CD1c-positive myeloid dendritic cell (primary cell): ENCODE measurements around the gene RFFL.

Source experiments
- DNase-seq: peaks from one replicate; pipeline ENCODE4 v3.0.0-alpha.2; 2016; ENCODE audit errors: extremely low spot score

RFFL gene

GRCh38 chr17:34974794-34975785 lies 88.4 kb downstream of the RFFL start:
- no peak for DNase-seq

GRCh38 chr17:34974179-34974578 lies 89.3 kb downstream of the RFFL start:
- DNase-seq, result no peak

GRCh38 chr17:34961093-34961911 lies 102.2 kb downstream of the RFFL start, which contains the start of the genes CCT6B and ZNF830:
TSS of gene CCT6B (minus strand) at chr17:34961460. CDS start at chr17:34961393, 67 bp downstream.
TSS of gene ZNF830 (plus strand) at chr17:34961540. CDS start at chr17:34961567, 27 bp downstream.
- DNase-seq, result peak; percentile 98

GRCh38 chr17:34958438-34958837 lies 105.1 kb downstream of the RFFL start:
- DNase-seq, result no peak
